HG03159 (cell line): ENCODE measurements around the gene RPP38.
A peak's percentile ranks its signal among the peaks of the same experiment; 100 is the strongest.

Experiments
- ATAC-seq: cut with Tn5 transposase; IDR thresholded peaks from one replicate; pipeline ENCODE4 v1.9.1; 2021; ENCODE audit warnings: mild to moderate bottlenecking, moderate library complexity; ENCODE audit not compliant: unreplicated experiment

Gene RPP38

GRCh38 chr10:15106352-15107013 lies 9.3 kb downstream of the RPP38 start:
- ATAC-seq = peak; percentile 84

DNA sequence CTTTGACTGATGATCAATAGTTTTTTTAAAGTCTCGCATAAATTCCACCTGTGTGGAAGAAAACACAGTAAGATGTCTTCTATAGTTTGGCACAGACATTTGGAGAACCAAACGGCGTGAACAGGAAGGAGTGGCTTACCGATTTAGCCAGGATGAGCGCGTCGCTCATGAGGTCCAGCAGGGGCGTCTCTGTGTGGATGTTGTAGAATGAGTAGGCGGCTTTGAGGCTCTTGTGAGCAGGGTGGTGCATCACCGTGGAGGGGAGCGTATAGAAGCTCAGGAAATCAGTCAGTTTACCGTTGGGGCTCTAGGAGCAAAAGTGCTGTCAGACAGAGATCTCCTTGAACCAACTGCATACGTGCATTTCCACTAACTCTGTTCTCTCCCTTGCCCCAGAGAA lies 15.5 kb downstream of the RPP38 start:
- ATAC-seq = no peak

DNA sequence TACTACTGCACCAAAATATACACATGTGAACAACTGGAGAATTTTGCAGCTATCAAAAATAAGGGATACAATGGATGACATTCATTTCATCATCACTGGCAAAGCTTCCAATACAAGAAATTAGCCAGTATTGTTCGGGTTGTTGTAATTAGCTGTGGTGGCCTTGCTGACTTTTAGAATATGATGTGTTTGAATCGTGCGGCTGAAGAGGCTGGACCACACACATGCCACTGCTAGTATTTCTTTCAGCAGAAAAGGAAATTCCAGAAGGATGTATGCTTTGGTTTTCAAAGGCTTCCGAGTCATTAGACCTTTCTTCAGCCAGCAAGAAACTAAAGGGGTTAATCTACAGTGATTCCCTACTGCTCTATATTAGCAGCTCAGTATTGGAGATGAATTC lies 16.6 kb downstream of the RPP38 start:
- no peak for ATAC-seq

DNA sequence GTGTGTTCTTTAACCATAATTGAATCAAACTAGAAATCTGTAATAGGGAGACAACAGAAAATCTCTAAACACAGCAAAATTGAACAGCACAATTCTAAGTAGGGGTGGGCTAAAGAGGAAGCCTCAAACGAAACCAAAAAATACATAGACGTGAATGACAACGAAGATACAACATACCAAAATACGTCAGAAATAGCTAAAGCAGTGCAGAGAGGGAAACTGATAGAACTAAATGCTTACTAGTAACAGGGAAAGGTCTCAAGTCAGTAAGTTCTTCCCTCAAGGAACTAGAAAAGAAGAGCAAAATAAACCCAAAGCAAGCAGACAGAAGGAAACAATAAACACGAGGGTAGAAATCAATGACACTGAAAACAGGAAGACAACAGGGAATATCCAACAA lies 19.1 kb downstream of the RPP38 start:
- ATAC-seq = no peak

GRCh38 chr10:15118615-15119014 lies 21.5 kb downstream of the RPP38 start:
- ATAC-seq = no peak

- no peak for ATAC-seq
Observed at GRCh38 chr10:15120523-15120922, 23.4 kb downstream of the RPP38 start.

DNA sequence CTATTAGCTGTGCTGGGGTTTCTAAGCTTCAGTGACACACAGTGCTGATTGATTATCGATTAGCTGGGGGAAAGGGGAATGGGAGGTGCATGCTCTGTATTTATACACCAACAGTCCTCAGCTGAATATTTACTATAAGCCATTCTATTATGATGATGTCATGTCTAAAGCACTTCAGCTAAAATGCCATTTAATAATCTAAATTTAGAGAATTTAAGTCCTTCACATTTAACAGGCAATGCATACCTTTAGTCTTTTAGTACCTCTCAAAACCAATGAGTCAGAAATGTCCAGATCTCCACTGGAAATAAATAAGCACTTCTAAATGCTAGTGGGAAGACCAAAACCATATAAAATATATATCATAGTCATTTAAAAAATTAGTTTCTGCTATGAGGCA lies 24.6 kb downstream of the RPP38 start:
- no peak for ATAC-seq

DNA sequence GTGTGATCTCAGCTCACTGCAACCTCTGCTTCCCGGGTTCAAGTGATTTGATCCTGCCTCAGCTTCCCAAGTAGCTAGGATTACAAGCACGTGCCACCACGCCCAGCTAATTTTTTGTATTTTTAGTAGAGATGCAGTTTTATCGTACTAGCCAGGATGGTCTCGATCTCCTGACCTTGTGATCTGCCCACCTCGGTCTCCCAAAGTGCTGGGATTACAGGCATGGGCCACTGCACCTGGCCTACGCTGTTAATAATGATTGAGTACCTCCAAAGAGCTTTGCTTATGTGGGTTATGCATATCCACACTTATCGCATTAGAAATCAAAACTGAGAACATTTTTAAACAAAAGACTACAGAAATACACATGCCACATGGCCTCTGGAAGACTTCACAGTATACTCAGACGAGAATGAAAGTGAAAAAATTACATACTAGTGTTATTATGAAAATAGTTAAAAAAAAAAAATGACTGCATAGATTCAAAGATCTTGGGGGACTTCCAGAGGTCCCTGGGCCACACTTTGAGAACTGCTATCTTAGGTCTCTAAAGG lies 25.4 kb downstream of the RPP38 start:
- peak; percentile 85 for ATAC-seq

DNA sequence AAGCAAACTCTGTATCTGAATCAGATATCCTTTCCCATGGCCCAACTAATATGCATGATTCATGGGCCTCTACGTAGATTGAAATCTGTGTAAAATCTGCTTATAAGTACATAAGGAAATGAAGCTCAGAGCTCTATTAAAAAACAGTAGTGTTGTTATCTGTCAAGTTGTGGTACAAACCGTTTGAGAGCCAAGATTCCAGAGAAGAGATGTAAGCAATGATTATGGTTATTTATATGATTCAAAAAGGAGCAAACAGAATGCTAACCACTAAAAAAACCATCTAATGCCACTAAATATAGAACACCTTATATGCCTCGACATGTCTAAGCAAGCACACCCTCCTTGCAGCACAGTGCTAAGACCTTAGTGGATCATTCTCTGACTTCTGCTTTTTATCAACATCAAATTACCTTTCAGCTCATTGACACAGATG lies 26.6 kb downstream of the RPP38 start:
- no peak for ATAC-seq

- no peak for ATAC-seq
Observed at GRCh38 chr10:15124190-15124589, 27.0 kb downstream of the RPP38 start.

DNA sequence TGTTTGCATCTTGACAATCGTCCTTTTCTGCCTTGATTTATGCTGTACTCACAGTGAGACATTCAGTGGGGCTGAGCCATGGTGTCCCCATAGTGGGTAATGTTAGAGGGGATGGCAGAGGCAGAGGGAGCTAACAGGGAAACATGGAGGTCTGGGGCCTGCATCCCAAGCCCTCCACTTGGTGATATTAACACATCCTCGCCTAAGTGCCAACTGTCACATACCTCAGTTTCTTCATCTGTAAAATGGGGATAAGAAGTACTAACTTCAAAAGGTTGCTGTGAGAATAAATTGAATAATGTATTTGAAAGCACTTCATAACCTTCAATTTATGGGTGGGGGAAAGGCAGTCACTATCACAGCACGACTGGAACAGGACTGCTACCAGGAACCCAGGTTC lies 27.8 kb downstream of the RPP38 start:
- no peak for ATAC-seq

- ATAC-seq = no peak
Observed at GRCh38 chr10:15131330-15131729, 34.2 kb downstream of the RPP38 start.

GRCh38 chr10:15136129-15137035 lies 39.2 kb downstream of the RPP38 start:
- ATAC-seq = no peak

DNA sequence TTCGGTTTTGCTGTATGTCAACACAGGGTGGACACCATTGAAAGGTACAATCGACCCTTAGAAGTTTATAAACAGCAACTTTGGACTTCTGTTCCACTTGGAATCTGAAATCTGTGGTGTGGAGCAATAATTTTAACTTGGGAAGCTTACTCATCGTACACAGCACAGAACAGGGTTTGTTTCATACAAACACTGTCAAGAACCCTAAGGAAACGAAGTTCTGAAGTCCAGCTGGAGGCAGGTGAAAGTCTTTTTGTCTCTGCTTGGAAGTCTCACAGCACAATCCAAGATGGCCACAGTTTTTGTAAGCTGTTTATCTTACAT lies 39.8 kb downstream of the RPP38 start:
- ATAC-seq = no peak

DNA sequence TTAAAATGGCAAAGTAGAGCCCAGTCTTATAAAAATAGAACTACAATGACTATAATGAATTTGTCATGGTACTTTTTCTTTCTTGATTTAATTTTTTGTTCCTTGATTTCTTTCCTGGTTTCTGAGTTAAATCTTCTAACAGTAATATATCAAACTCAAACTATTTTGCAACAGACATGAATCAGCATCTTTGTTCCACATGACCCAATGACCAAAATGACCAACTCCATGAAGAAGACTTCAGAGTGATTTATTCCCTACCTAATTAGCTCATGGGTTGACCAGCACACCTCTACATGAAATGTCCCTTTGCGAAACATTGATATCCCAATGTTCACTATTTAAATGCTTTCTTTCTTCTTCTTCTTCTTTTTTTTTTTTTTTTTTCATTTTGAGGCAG lies 40.5 kb downstream of the RPP38 start:
- no peak for ATAC-seq

GRCh38 chr10:15140698-15141097 lies 43.5 kb downstream of the RPP38 start:
- no peak for ATAC-seq

DNA sequence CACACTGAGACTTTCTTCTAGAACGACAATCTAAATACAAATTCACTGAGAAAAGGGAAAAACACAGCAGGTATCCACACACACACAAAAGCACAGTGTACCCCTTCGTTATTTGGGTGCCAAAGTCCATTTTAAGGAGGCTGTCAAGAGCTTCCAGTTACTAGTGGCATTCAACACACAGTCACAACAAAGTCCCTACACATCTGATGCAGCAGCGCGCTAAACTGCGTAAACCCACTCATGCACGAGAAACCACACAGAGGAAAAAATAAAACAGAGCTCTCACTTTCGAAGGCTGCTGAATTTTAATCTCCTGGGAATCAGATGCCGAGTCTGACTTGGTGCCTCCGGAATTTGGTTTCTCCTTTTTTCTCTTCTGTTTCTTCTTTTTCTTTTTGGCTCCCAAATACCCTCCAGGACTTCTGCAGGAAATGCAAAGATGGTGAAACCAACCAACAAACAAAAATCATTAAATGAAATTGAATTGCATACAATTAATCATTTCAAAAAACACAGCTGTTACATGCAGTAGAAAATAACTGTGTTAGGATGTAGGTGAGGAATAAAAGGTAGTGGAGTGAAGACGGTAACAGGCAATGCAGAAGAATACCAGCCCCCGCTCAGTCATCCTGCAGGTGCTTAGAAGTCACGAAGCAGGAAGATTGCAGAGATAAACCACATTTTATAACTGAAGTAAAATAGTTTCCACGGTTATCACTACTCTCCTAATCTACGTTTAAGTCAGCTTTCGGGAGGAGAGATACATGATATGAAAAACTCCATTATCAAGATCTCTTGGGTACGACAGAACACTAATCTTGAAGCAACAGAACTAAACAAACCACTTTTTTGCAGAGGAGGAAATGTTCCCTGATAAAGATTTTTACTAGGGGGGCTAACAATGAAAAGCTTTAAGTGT lies 44.2 kb downstream of the RPP38 start:
- ATAC-seq = peak; percentile 96

DNA sequence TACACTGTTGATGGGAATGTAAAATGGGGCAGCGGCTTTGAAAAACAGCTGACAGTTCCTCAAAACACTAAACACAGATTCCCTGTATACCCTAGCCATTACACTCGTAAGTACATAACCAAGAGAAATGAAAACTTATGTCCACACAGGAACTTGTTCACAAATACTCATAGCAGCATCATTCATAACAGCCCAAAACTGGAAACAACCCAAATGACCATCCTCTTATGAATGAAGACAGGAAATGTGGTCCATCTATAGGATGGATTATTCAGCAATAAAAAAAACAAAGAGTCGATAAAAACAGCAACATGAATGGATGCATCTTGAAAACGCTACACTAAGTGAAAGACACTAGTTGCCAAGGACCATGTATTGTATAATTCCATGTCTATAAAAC lies 47.6 kb downstream of the RPP38 start:
- no peak for ATAC-seq

DNA sequence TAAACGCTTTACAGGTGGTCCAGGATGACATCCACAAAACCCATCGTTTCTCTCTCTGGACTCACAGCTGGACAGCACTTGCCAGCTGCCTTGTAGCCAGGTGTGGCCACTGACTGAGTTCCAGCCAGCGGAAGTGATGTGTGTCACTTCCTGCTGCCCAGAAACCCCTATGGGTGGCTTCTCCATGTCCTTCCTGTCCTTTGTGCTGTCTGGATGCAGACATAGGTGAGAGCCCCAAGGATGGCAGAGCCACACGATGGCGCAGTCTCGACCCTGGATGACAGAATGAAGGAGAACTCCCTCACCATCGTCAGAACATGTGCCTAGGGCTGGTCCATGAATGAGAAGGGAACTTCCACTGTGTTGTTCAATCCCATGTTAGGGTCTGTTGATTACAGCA lies 49.2 kb downstream of the RPP38 start:
- ATAC-seq = no peak

DNA sequence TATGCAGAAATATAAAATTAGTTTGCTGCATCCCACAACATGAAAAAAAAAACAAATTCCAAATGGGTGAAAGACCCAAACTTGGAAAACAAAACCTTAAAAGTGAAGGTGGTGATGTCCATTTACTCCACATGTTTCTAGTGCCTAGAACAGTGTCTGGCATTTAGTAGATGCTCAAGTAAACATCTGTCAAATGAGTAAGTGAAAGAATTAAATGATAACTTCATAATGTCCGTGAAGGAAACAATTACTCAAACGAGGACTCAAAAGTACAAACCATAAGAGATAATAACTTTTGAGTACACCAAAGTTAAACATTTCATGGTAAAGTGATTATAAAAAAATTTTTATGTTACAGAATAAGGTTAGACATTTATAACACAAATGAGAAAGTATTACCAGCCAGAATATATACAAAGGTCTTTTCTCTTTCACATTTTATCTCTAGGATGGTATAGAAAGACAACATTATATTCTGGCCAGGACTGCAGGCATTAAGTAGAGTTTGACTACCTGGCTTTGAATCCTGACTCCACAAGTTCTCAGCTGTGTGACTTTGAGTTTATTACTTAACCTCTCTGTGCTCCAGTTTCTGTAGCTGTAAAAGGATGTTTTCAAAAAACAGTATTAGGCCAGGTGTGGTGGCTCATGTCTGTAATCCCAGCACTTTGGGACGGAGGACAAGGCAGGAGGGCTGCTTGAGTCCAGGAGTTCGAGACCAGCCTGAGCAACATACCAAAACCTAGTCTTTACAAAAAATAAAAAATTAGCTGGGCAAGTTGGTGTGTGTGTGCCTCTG lies 50.6 kb downstream of the RPP38 start:
- ATAC-seq = no peak
